HG02938 (cell line): Measurements from ENCODE around the gene TMEM164.

ENCODE experiments used
- ATAC-seq: cut with Tn5 transposase; IDR thresholded peaks from one replicate; pipeline ENCODE4 v1.9.1; 2021; ENCODE audit warnings: mild to moderate bottlenecking, moderate library complexity; ENCODE audit not compliant: unreplicated experiment

The TMEM164 gene

GRCh38 chrX:110188701-110189558 lies 186.0 kb downstream of the TMEM164 start:
- ATAC-seq: no peak

- no peak for ATAC-seq
Measured at GRCh38 chrX:110192516-110192915, 189.6 kb downstream of the TMEM164 start.

GRCh38 chrX:110194977-110195376 lies 192.1 kb downstream of the TMEM164 start:
- no peak for ATAC-seq

- ATAC-seq: no peak
Measured at GRCh38 chrX:110201799-110202198, 198.9 kb downstream of the TMEM164 start.

GRCh38 chrX:110204986-110205385 lies 202.1 kb downstream of the TMEM164 start:
- ATAC-seq: no peak

GRCh38 chrX:110208092-110208491 lies 205.2 kb downstream of the TMEM164 start:
- ATAC-seq: no peak

- ATAC-seq: no peak
Measured at GRCh38 chrX:110210417-110211139, 207.7 kb downstream of the TMEM164 start.

GRCh38 chrX:110211340-110211739 lies 208.4 kb downstream of the TMEM164 start:
- no peak for ATAC-seq

- ATAC-seq: no peak
Measured at GRCh38 chrX:110212299-110212698, 209.4 kb downstream of the TMEM164 start.

- no peak for ATAC-seq
Measured at GRCh38 chrX:110213183-110213582, 210.3 kb downstream of the TMEM164 start.

GRCh38 chrX:110214684-110215083 lies 211.8 kb downstream of the TMEM164 start:
- no peak for ATAC-seq

- no peak for ATAC-seq
Measured at GRCh38 chrX:110215411-110215810, 212.5 kb downstream of the TMEM164 start.

GRCh38 chrX:110216027-110216426 lies 213.1 kb downstream of the TMEM164 start:
- ATAC-seq: no peak

GRCh38 chrX:110218591-110218990 lies 215.7 kb downstream of the TMEM164 start:
- no peak for ATAC-seq

- no peak for ATAC-seq
Measured at GRCh38 chrX:110219920-110220319, 217.0 kb downstream of the TMEM164 start.

GRCh38 chrX:110222497-110223257 lies 219.8 kb downstream of the TMEM164 start:
- ATAC-seq: no peak

GRCh38 chrX:110224926-110225617 lies 222.2 kb downstream of the TMEM164 start:
- ATAC-seq: no peak

GRCh38 chrX:110226931-110227330 lies 224.0 kb downstream of the TMEM164 start:
- no peak for ATAC-seq
